HepG2 (cell line): ENCODE data around the gene GNG7. TPM values are rescaled to one million over a fixed set of nuclear protein-coding genes. Genes with fewer than 3 reads are reported as not detected.

Source experiments
- ATF7-NPFF ChIP-seq: sonication (generic); formaldehyde crosslinking; IDR thresholded peaks from 2 replicates; pipeline ENCODE4 v1.8.1; 2023; ENCODE audit warnings: mild to moderate bottlenecking, low read depth, missing genetic modification reagents, moderate library complexity
- BRF2 ChIP-seq: sonication (generic); formaldehyde crosslinking; IDR thresholded peaks from 2 replicates; pipeline ENCODE4 v1.8.1; 2022; ENCODE audit warnings: mild to moderate bottlenecking, missing genetic modification reagents
- CBX2 ChIP-seq, 2 experiments: fragments of 200-600 bp in 1 of 2; sonication (generic); formaldehyde crosslinking in 1 of 2; IDR thresholded peaks; 2 replicates each; pipeline versions ENCODE4 v1.7.0 to v1.8.1; 2018 to 2022; ENCODE audit warnings: low read depth in 2 of 2, low read length in 1 of 2, mild to moderate bottlenecking in 1 of 2, missing genetic modification reagents in 1 of 2
- CENPBD1 ChIP-seq: sonication (generic); formaldehyde crosslinking; IDR thresholded peaks from 2 replicates; pipeline ENCODE4 v1.8.0; 2022; ENCODE audit warnings: missing genetic modification reagents, low read depth, mild to moderate bottlenecking, borderline replicate concordance
- CENPX ChIP-seq: sonication (generic); formaldehyde crosslinking; IDR thresholded peaks from 2 replicates; pipeline ENCODE4 v1.9.0; 2021; ENCODE audit warnings: mild to moderate bottlenecking, missing genetic modification reagents, moderate library complexity
- CERS6 ChIP-seq: sonication (generic); formaldehyde crosslinking; IDR thresholded peaks from 2 replicates; pipeline ENCODE4 v1.5.0; 2020; ENCODE audit warnings: missing genetic modification reagents
- FOXA3 ChIP-seq: IDR thresholded peaks from 2 replicates; pipeline ENCODE4 v1.6.1; 2016; ENCODE audit warnings: missing genetic modification reagents, missing compliant biosample characterization
- GMEB2 ChIP-seq: IDR thresholded peaks from 2 replicates; pipeline ENCODE4 v1.6.1; 2016; ENCODE audit warnings: missing biosample characterization, missing genetic modification reagents, low read depth
- HOXA5 ChIP-seq: sonication (generic); formaldehyde crosslinking; IDR thresholded peaks from 2 replicates; pipeline ENCODE4 v1.4.0; 2020; ENCODE audit warnings: missing genetic modification reagents
- IRF9 ChIP-seq: sonication (generic); formaldehyde crosslinking; IDR thresholded peaks from 2 replicates; pipeline ENCODE4 v1.8.0; 2022; ENCODE audit warnings: missing genetic modification reagents, mild to moderate bottlenecking, borderline replicate concordance
- KAT2B ChIP-seq: fragments of 150-350 bp; IDR thresholded peaks from 2 replicates; pipeline ENCODE4 v1.6.1; 2014; ENCODE audit warnings: low read depth, low read length, borderline replicate concordance
- KMT2B ChIP-seq: IDR thresholded peaks from 2 replicates; pipeline ENCODE4 v1.6.1; 2016; ENCODE audit warnings: missing genetic modification reagents, missing compliant biosample characterization
- MED13 ChIP-seq: sonication (generic); formaldehyde crosslinking; IDR thresholded peaks from 2 replicates; pipeline ENCODE4 v1.5.0; 2020; ENCODE audit warnings: missing genetic modification reagents
- RELA ChIP-seq: sonication (generic); formaldehyde crosslinking; IDR thresholded peaks from 2 replicates; pipeline ENCODE4 v1.4.0; 2020; ENCODE audit warnings: missing genetic modification reagents
- TARDBP ChIP-seq: sonication (generic); formaldehyde crosslinking; IDR thresholded peaks from 2 replicates; pipeline ENCODE4 v1.8.0; 2022; ENCODE audit warnings: mild to moderate bottlenecking, missing genetic modification reagents
- ZBTB20 ChIP-seq: sonication (generic); formaldehyde crosslinking; IDR thresholded peaks from 2 replicates; pipeline ENCODE4 v1.8.1; 2023; ENCODE audit warnings: missing genetic modification reagents, low read depth, mild to moderate bottlenecking, borderline replicate concordance
- ZBTB26 ChIP-seq: IDR thresholded peaks from 2 replicates; pipeline ENCODE4 v1.6.1; 2016; ENCODE audit warnings: missing compliant biosample characterization, missing genetic modification reagents, borderline replicate concordance
- ZBTB38 ChIP-seq: sonication (generic); formaldehyde crosslinking; IDR thresholded peaks from 2 replicates; pipeline ENCODE4 v1.5.1; 2020; ENCODE audit warnings: mild to moderate bottlenecking, missing genetic modification reagents
- ZBTB8A ChIP-seq: sonication (generic); formaldehyde crosslinking; IDR thresholded peaks from 2 replicates; pipeline ENCODE4 v1.4.0; 2020; ENCODE audit warnings: mild to moderate bottlenecking, low read depth, missing genetic modification reagents, borderline replicate concordance
- ZNF337 ChIP-seq: sonication (generic); formaldehyde crosslinking; IDR thresholded peaks from 2 replicates; pipeline ENCODE4 v1.5.1; 2020; ENCODE audit warnings: missing genetic modification reagents, low read depth, mild to moderate bottlenecking, borderline replicate concordance
- ZNF431 ChIP-seq: sonication (generic); formaldehyde crosslinking; IDR thresholded peaks from 2 replicates; pipeline ENCODE4 v1.9.0; 2022; ENCODE audit warnings: missing genetic modification reagents, low read depth, mild to moderate bottlenecking, borderline replicate concordance
- ZNF768 ChIP-seq: sonication (generic); formaldehyde crosslinking; IDR thresholded peaks from 2 replicates; pipeline ENCODE4 v1.4.0; 2020; ENCODE audit warnings: missing genetic modification reagents
- polyA plus RNA-seq, 8 experiments: library from polyadenylated mRNA; depleted of rRNA in 3 of 8; stranded (reverse) in 7 of 8; unstranded in 1 of 8; fragments of >200 nt; fragmentation: Illumina TruSeq in 4 of 8; extraction: Trizol in 4 of 8; gene quantifications; 2 replicates each; pipeline versions ENCODE4 v1.2.1 to v1.2.3, GENCODE V29; 2011 to 2016; ENCODE audit warnings: low read depth in 4 of 8, missing spikeins in 1 of 8, mixed read lengths in 1 of 8; ENCODE audit not compliant: insufficient read depth in 1 of 8
- total RNA-seq, 5 experiments: library from RNA; depleted of rRNA; stranded (reverse); fragments of >200 nt; fragmentation: Illumina TruSeq; extraction: Trizol; gene quantifications; 2 replicates each; pipeline ENCODE4 v1.2.3, GENCODE V29; 2016; ENCODE audit warnings: low read depth in 1 of 5

The GNG7 gene
- total and polyA plus RNA-seq, 2 of the 13 experiments (the other 11 are each of a cell fraction or from before 2014, with no cell fraction given) = 1.4 to 3.3 TPM

- TF ChIP-seq CENPX (CRISPR knock-in tag) = no peak
- TF ChIP-seq IRF9 (CRISPR knock-in tag) = peak; percentile 61; the same call in 1 of the 2 replicates
- no peak for TF ChIP-seq GMEB2
- TF ChIP-seq ZBTB20 (CRISPR knock-in tag) = no peak
- TF ChIP-seq TARDBP = peak; percentile 72
- TF ChIP-seq BRF2 = 0 out of 2 replicates have a peak, but pooled peaks have one; percentile 50
- TF ChIP-seq ZBTB8A = no peak
- peak; percentile 84; the same call in 1 of the 2 replicates for TF ChIP-seq ZBTB38 (CRISPR knock-in tag)
- TF ChIP-seq FOXA3 = peak; percentile 52
- TF ChIP-seq CERS6 (CRISPR knock-in tag) = no peak
- 0 out of 2 replicates have a peak, but pooled peaks have one; percentile 34 for TF ChIP-seq KMT2B (CRISPR knock-in tag)
- TF ChIP-seq ATF7-NPFF (CRISPR knock-in tag) = no peak
- 0 out of 2 replicates have a peak, but pooled peaks have one; percentile 62 for TF ChIP-seq HOXA5 (CRISPR knock-in tag)
- TF ChIP-seq ZNF337 (CRISPR knock-in tag) = no peak
- no peak for TF ChIP-seq MED13 (CRISPR knock-in tag)
- no peak for TF ChIP-seq KAT2B
- no peak for TF ChIP-seq CBX2 (IDR thresholded peaks at IDR 0.05; ENCODE audit: low read depth, low read length)
- no peak for TF ChIP-seq CBX2 (CRISPR knock-in tag; IDR thresholded peaks at IDR 0.05; ENCODE audit: low read depth)
- TF ChIP-seq RELA (CRISPR knock-in tag) = peak; percentile 86; the same call in 1 of the 2 replicates
- TF ChIP-seq CENPBD1 = no peak
- TF ChIP-seq ZNF431 (CRISPR knock-in tag) = 0 out of 2 replicates have a peak, but pooled peaks have one; percentile 45
- TF ChIP-seq ZNF768 = peak; percentile 74; the same call in 1 of the 2 replicates
- TF ChIP-seq ZBTB26 (CRISPR knock-in tag) = no peak
These were observed 91.6 kb downstream of the GNG7 start (continued) for GRCh38 chr19:2610637-2611482.
